Naive thymus-derived CD8-positive, alpha-beta T cell (primary cell): Measurements from ENCODE around the gene PCDHB10. TPM values are rescaled to one million over a fixed set of nuclear protein-coding genes. Genes with fewer than 3 reads are reported as not detected.
"Not testable (repeated sequence)": the region's sequence is repeated elsewhere in the genome, so short reads cannot be mapped to it uniquely, and the experiment has no call there.

Source experiments
- ATAC-seq, 2 donors: fragments of 150-1000 bp; cut with Tn5 transposase in 1 of 2; sonication (Bioruptor Pico), chemical (Tn5 transposase) in 1 of 2; 1 replicate in 1 of 2; 2 replicates in 1 of 2; pipeline ENCODE4 v1.10.0; 2021; ENCODE audit warnings: mild to moderate bottlenecking in 2 of 2, moderate library complexity in 2 of 2
- POLR2A ChIA-PET: fragments of 350-600 bp; sonication (Branson Sonifier 250); formaldehyde crosslinking; loops from one replicate; lab custom pipeline; 2021; ENCODE audit warnings: antibody characterized with exemption; lab: Charles Lee
- DNase-seq, 10 donors: peaks; one replicate each; pipeline versions ENCODE4 v3.0.0 to v3.0.0-alpha.2; 2020 to 2022
- H3K27ac Mint-ChIP-seq, 10 donors: one replicate each; pipeline ENCODE4 v1.8.0; 2020 to 2022; ENCODE audit warnings: mild to moderate bottlenecking in 10 of 10, mixed read lengths in 10 of 10, moderate library complexity in 4 of 10, inconsistent platforms in 1 of 10
- H3K27me3 Mint-ChIP-seq, 5 donors: one replicate each; pipeline ENCODE4 v1.8.0; 2021 to 2022; ENCODE audit warnings: mixed read lengths in 5 of 5
- H3K36me3 Mint-ChIP-seq, 3 donors: one replicate each; pipeline ENCODE4 v1.8.0; 2020 to 2022; ENCODE audit warnings: mixed read lengths in 3 of 3, mild to moderate bottlenecking in 2 of 3, inconsistent platforms in 1 of 3
- H3K4me1 Mint-ChIP-seq, 4 donors: one replicate each; pipeline ENCODE4 v1.8.0; 2021 to 2022; ENCODE audit warnings: mixed read lengths in 4 of 4
- H3K4me3 Mint-ChIP-seq, 10 donors: one replicate each; pipeline ENCODE4 v1.8.0; 2020 to 2022; ENCODE audit warnings: mild to moderate bottlenecking in 10 of 10, mixed read lengths in 10 of 10, moderate library complexity in 6 of 10, inconsistent platforms in 1 of 10
- H3K9me3 Mint-ChIP-seq, 9 donors: one replicate each; pipeline ENCODE4 v1.8.0; 2020 to 2022; ENCODE audit warnings: mixed read lengths in 9 of 9, mild to moderate bottlenecking in 3 of 9, inconsistent platforms in 1 of 9, moderate library complexity in 1 of 9
- polyA plus RNA-seq, 3 donors: library from polyadenylated mRNA; unstranded; fragments of 300-500 nt; fragmentation: Illumina TruSeq; gene quantifications; one replicate each; pipeline ENCODE4 v1.2.3, GENCODE V29; 2021
- total RNA-seq, 8 experiments: library from RNA in 2 of 8; stranded (reverse) in 2 of 8; gene quantifications; one replicate each; pipeline ENCODE4 v1.2.3 and lab custom pipeline; 2021 to 2026

Gene PCDHB10
- total and polyA plus RNA-seq, 5 experiments from 2014 or later: not detected

- Mint-ChIP-seq H3K36me3 (peaks cover 18 to 63% (median 22%) of the 10 kb centered on the region in 3 donors), H3K9me3 (peaks cover 7 to 88% (median 56%) of the 10 kb centered on the region in 9 donors), H3K27me3 (peaks cover 26 to 75% (median 41%) of the 10 kb centered on the region in 5 donors)
- ATAC-seq, DNase-seq, POLR2A ChIA-PET, H3K4me3 Mint-ChIP-seq, H3K27ac Mint-ChIP-seq, H3K4me1 Mint-ChIP-seq: not testable (repeated sequence)
Observed at GRCh38 chr5:141194332-141194731, 2.2 kb downstream of the PCDHB10 start.

- Mint-ChIP-seq H3K36me3 (peaks cover 15 to 76% (median 18%) of the 10 kb centered on the region in 3 donors), H3K27ac (no peak overlapping the region), H3K4me1 (no peaks in the 10 kb centered on the region), H3K9me3 (peaks cover 7 to 87% (median 64%) of the 10 kb centered on the region in 9 donors), H3K4me3 (no peak overlapping the region), H3K27me3 (peaks cover 26 to 75% (median 54%) of the 10 kb centered on the region in 5 donors)
- no peak for DNase-seq
- ATAC-seq: no peak
- POLR2A ChIA-PET: no interaction called here
Observed at GRCh38 chr5:141196363-141196762, 4.2 kb downstream of the PCDHB10 start.

GRCh38 chr5:141199359-141200235, 7.4 kb downstream of the PCDHB10 start, which contains the start of gene PCDHB11:
TSS of gene PCDHB11 (plus strand) at chr5:141199627. CDS start at chr5:141199775, 148 bp downstream.
- H3K9me3 Mint-ChIP-seq: peaks cover 5 to 87% (median 52%) of the 10 kb centered on the region in 9 donors
- DNase-seq (no peak), ATAC-seq (no peak)
- H3K27me3 Mint-ChIP-seq: peaks cover 13 to 75% (median 44%) of the 10 kb centered on the region in 5 donors
- H3K4me3 Mint-ChIP-seq: no peak within 1 kb of the TSS
- H3K27ac Mint-ChIP-seq: peak within 1 kb of the TSS in 1 of 10 donors; percentile 40
- POLR2A ChIA-PET: no interaction called here
- no peaks in the 10 kb centered on the region for H3K4me1 Mint-ChIP-seq
- H3K36me3 Mint-ChIP-seq: peaks cover 5 to 54% (median 9%) of the 10 kb centered on the region in 3 donors

GRCh38 chr5:141201126-141201525, 9.0 kb downstream of the PCDHB10 start:
- H3K36me3 Mint-ChIP-seq: peaks cover 5 to 45% (median 9%) of the 10 kb centered on the region in 3 donors
- H3K4me3 Mint-ChIP-seq, H3K27ac Mint-ChIP-seq, ATAC-seq, POLR2A ChIA-PET, H3K4me1 Mint-ChIP-seq, DNase-seq: not testable (repeated sequence)
- peaks cover 15 to 87% (median 49%) of the 10 kb centered on the region in 5 donors for H3K27me3 Mint-ChIP-seq
- H3K9me3 Mint-ChIP-seq: peaks cover 5 to 76% (median 45%) of the 10 kb centered on the region in 9 donors

GRCh38 chr5:141201646-141202045, 9.5 kb downstream of the PCDHB10 start:
- H3K4me3 Mint-ChIP-seq, H3K27ac Mint-ChIP-seq, POLR2A ChIA-PET, ATAC-seq, DNase-seq, H3K4me1 Mint-ChIP-seq: not testable (repeated sequence)
- peaks cover 19 to 87% (median 48%) of the 10 kb centered on the region in 5 donors for H3K27me3 Mint-ChIP-seq
- peaks cover 4 to 71% (median 40%) of the 10 kb centered on the region in 9 donors for H3K9me3 Mint-ChIP-seq
- peaks cover 5 to 40% (median 9%) of the 10 kb centered on the region in 3 donors for H3K36me3 Mint-ChIP-seq

- Mint-ChIP-seq H3K27ac (no peak within 1 kb of the TSS), H3K27me3 (peaks cover 24 to 87% (median 55%) of the 10 kb centered on the region in 5 donors), H3K9me3 (peaks cover 0 to 44% (median 9%) of the 10 kb centered on the region in 9 donors), H3K4me1 (peaks cover 0 to under 1% (median 0%) of the 10 kb centered on the region in 4 donors), H3K4me3 (no peak within 1 kb of the TSS), H3K36me3 (peaks cover 8 to 17% (median 14%) of the 10 kb centered on the region in 3 donors)
- ATAC-seq (no peak), DNase-seq (no peak)
- POLR2A ChIA-PET: no interaction called here
Observed at GRCh38 chr5:141208478-141208877, 16.3 kb downstream of the PCDHB10 start, which contains the start of gene PCDHB12. TSS of gene PCDHB12 (plus strand) at chr5:141208719. CDS start at chr5:141208908, 189 bp downstream.

- DNase-seq, H3K4me3 Mint-ChIP-seq, H3K27ac Mint-ChIP-seq, H3K4me1 Mint-ChIP-seq, ATAC-seq, POLR2A ChIA-PET: not testable (repeated sequence)
- peaks cover 0 to 49% (median 13%) of the 10 kb centered on the region in 9 donors for H3K9me3 Mint-ChIP-seq
- H3K36me3 Mint-ChIP-seq: peaks cover 14 to 28% (median 15%) of the 10 kb centered on the region in 3 donors
- H3K27me3 Mint-ChIP-seq: peaks cover 31 to 89% (median 62%) of the 10 kb centered on the region in 5 donors
Observed at GRCh38 chr5:141210281-141210680, 18.1 kb downstream of the PCDHB10 start.

GRCh38 chr5:141210849-141211248, 18.7 kb downstream of the PCDHB10 start:
- H3K27ac Mint-ChIP-seq, DNase-seq, ATAC-seq, POLR2A ChIA-PET, H3K4me1 Mint-ChIP-seq, H3K4me3 Mint-ChIP-seq: not testable (repeated sequence)
- Mint-ChIP-seq H3K36me3 (peaks cover 14 to 29% (median 15%) of the 10 kb centered on the region in 3 donors), H3K9me3 (peaks cover 0 to 51% (median 15%) of the 10 kb centered on the region in 9 donors), H3K27me3 (peaks cover 30 to 85% (median 58%) of the 10 kb centered on the region in 5 donors)

GRCh38 chr5:141213656-141214339, 21.6 kb downstream of the PCDHB10 start, which contains the start of gene PCDHB13:
TSS of gene PCDHB13 (plus strand) at chr5:141213919. CDS start at chr5:141214124, 205 bp downstream.
- H3K27ac Mint-ChIP-seq, ATAC-seq, H3K4me1 Mint-ChIP-seq, POLR2A ChIA-PET: not testable (repeated sequence)
- H3K4me3 Mint-ChIP-seq: peak within 1 kb of the TSS in 3 of 10 donors; percentile 12 to 33 (median 20)
- H3K36me3 Mint-ChIP-seq: peaks cover 17 to 36% (median 23%) of the 10 kb centered on the region in 3 donors
- H3K9me3 Mint-ChIP-seq: peaks cover 0 to 71% (median 24%) of the 10 kb centered on the region in 9 donors
- DNase-seq: peak in 2 of 10 donors; percentile 11 to 18
- H3K27me3 Mint-ChIP-seq: peaks cover 27 to 79% (median 53%) of the 10 kb centered on the region in 5 donors

- POLR2A ChIA-PET, H3K27ac Mint-ChIP-seq: not testable (repeated sequence)
Observed at GRCh38 chr5:141214583-141214982, 22.4 kb downstream of the PCDHB10 start.

GRCh38 chr5:141215504-141215903, 23.4 kb downstream of the PCDHB10 start:
- H3K27ac Mint-ChIP-seq, H3K4me3 Mint-ChIP-seq, DNase-seq, POLR2A ChIA-PET, H3K4me1 Mint-ChIP-seq, ATAC-seq: not testable (repeated sequence)
- Mint-ChIP-seq H3K9me3 (peaks cover 0 to 74% (median 35%) of the 10 kb centered on the region in 9 donors), H3K27me3 (peaks cover 34 to 81% (median 46%) of the 10 kb centered on the region in 5 donors), H3K36me3 (peaks cover 13 to 40% (median 22%) of the 10 kb centered on the region in 3 donors)

More at GRCh38 chr5:141214583-141214982, 22.4 kb downstream of the PCDHB10 start:
- Mint-ChIP-seq H3K27me3 (peaks cover 30 to 79% (median 48%) of the 10 kb centered on the region in 5 donors), H3K36me3 (peaks cover 17 to 38% (median 26%) of the 10 kb centered on the region in 3 donors), H3K9me3 (peaks cover 0 to 71% (median 30%) of the 10 kb centered on the region in 9 donors)
- ATAC-seq, H3K4me3 Mint-ChIP-seq, DNase-seq, H3K4me1 Mint-ChIP-seq: not testable (repeated sequence)

- H3K27ac Mint-ChIP-seq: peak overlapping the region in 1 of 10 donors; percentile 49
- peaks cover 0 to 74% (median 35%) of the 10 kb centered on the region in 9 donors for H3K9me3 Mint-ChIP-seq
- H3K4me1 Mint-ChIP-seq, ATAC-seq, POLR2A ChIA-PET, DNase-seq, H3K4me3 Mint-ChIP-seq: not testable (repeated sequence)
- H3K27me3 Mint-ChIP-seq: peaks cover 35 to 81% (median 47%) of the 10 kb centered on the region in 5 donors
- H3K36me3 Mint-ChIP-seq: peaks cover 10 to 44% (median 21%) of the 10 kb centered on the region in 3 donors
Observed at GRCh38 chr5:141216035-141216434, 23.9 kb downstream of the PCDHB10 start.
